Measurements from ENCODE around the gene KLLN. TPM values are rescaled to one million over a fixed set of nuclear protein-coding genes. Genes with fewer than 3 reads are reported as not detected.
A peak's percentile ranks its signal among the peaks of the same experiment; 100 is the strongest.
"Not testable (repeated sequence)": the region's sequence is repeated elsewhere in the genome, so short reads cannot be mapped to it uniquely, and the experiment has no call there.

The KLLN gene, protein sequence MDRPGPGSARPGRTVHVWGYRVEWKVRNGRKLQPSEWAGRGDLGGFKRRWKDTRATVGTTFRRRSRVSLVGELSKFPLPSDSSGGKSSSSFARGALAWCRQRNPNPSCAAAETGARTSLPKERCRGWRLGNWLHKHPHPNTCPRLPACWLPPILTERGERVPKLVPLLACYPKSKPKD
- under 1 TPM; 0.04 to 0.95 (median 0.40) TPM for total RNA-seq

DNA sequence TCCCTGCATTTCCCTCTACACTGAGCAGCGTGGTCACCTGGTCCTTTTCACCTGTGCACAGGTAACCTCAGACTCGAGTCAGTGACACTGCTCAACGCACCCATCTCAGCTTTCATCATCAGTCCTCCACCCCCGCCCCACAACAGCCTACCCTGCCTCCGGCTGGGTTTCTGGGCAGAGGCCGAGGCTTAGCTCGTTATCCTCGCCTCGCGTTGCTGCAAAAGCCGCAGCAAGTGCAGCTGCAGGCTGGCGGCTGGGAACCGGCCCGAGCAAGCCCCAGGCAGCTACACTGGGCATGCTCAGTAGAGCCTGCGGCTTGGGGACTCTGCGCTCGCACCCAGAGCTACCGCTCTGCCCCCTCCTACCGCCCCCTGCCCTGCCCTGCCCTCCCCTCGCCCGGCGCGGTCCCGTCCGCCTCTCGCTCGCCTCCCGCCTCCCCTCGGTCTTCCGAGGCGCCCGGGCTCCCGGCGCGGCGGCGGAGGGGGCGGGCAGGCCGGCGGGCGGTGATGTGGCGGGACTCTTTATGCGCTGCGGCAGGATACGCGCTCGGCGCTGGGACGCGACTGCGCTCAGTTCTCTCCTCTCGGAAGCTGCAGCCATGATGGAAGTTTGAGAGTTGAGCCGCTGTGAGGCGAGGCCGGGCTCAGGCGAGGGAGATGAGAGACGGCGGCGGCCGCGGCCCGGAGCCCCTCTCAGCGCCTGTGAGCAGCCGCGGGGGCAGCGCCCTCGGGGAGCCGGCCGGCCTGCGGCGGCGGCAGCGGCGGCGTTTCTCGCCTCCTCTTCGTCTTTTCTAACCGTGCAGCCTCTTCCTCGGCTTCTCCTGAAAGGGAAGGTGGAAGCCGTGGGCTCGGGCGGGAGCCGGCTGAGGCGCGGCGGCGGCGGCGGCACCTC, at the start of gene KLLN, which contains the start of gene PTEN:
Gene KLLN, minus strand, starts transcription at position 481 of the 891 bp plus-strand sequence. CDS start 1,046 bp downstream, outside the sequence.
Gene PTEN, plus strand, starts transcription at position 573 of the 891 bp plus-strand sequence. CDS start 845 bp downstream, outside the sequence.
- 1% methylated on average over 21 to 62 of the region's 89 CpGs for WGBS, 2 donors
- peak in 1 of 2 donors; percentile 82 for TF ChIP-seq POLR2A (IDR thresholded peaks at IDR 0.05)
- TF ChIP-seq, protein P1, sequence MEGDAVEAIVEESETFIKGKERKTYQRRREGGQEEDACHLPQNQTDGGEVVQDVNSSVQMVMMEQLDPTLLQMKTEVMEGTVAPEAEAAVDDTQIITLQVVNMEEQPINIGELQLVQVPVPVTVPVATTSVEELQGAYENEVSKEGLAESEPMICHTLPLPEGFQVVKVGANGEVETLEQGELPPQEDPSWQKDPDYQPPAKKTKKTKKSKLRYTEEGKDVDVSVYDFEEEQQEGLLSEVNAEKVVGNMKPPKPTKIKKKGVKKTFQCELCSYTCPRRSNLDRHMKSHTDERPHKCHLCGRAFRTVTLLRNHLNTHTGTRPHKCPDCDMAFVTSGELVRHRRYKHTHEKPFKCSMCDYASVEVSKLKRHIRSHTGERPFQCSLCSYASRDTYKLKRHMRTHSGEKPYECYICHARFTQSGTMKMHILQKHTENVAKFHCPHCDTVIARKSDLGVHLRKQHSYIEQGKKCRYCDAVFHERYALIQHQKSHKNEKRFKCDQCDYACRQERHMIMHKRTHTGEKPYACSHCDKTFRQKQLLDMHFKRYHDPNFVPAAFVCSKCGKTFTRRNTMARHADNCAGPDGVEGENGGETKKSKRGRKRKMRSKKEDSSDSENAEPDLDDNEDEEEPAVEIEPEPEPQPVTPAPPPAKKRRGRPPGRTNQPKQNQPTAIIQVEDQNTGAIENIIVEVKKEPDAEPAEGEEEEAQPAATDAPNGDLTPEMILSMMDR (IDR thresholded peaks at IDR 0.05): no peak
- intact Hi-C loops (cut with DNase I; ENCODE audit: low total_unique reads): loop anchor here (10.0 kb wide), 1 partner anchor 522 kb away; no protein-coding TSS in a partner anchor
- peak within 1 kb of the TSS; percentile 97 for H3K4me3 ChIP-seq (ENCODE audit: low read depth, poor library complexity, severe bottlenecking)
- DNase-seq (ENCODE audit: low spot score in 2 of 2): peak; percentile 85 to 97

DNA sequence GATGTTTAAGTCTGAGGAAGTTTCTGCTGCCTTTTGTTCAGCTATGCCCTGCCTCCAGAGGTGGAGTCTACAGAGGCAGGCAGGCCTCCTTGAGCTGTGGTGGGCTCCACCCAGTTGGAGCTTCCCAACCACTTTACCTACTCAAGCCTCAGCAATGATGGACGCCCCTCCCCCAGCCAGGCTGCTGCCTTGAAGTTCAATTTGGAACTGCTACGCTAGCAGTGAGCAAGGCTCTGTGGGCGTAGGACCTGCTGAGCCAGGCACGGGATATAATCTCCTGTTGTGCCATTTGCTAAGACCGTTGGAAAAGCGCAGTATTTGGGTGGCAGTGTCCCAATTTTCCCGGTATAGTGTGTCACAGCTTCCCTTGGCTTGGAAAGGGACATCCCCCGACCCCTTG, 40.1 kb upstream of the KLLN start:
- peak in 1 of 2 donors; percentile 60 for DNase-seq (ENCODE audit: low spot score in 2 of 2)
- H3K4me3 ChIP-seq (ENCODE audit: low read depth, poor library complexity, severe bottlenecking); intact Hi-C loops (cut with DNase I; ENCODE audit: low total_unique reads): not testable (repeated sequence)
- WGBS, 2 donors: 94 to 98% methylated on average over 8 of the region's 8 CpGs

DNA sequence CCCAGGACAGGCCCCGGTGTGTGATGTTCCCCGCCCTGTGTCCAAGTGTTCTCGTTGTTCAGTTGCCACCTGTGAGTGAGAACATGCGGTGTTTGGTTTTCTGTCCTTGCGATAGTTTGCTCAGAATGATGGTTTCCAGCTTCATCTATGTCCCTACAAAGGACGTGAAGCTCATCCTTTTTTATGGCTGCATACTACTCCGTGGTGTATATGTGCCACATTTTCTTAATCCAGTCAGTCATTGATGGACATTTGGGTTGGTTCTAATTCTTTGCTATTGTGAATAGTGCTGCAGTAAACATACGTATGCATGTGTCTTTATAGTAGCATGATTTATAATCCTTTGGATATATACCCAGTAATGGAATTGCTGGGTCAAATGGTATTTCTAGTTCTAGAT, 34.6 kb upstream of the KLLN start:
- 97 to 99% methylated on average over 8 of the region's 8 CpGs for WGBS, 2 donors
- intact Hi-C loops (cut with DNase I; ENCODE audit: low total_unique reads); H3K4me3 ChIP-seq (ENCODE audit: low read depth, poor library complexity, severe bottlenecking); DNase-seq (ENCODE audit: low spot score in 2 of 2): not testable (repeated sequence)

DNA sequence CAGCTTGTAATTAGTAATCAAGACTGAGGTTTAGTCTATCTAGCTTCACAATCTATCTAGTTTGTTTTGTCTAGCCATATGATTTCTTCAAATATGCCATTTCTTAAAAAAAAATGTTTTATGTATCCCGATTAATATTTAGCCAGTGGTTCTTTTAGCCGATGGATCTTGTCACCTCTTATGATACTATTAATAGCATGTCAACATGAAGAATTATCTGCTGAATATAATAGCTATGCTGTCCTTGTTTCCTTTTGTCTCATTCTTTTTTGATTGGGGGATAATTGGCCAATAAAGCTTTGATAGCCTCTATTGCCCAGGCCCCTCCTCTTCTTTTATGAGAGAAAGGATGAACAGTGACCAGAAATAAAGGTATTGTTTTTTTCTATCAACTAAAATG, 32.9 kb upstream of the KLLN start:
- no peak for TF ChIP-seq POLR2A (IDR thresholded peaks at IDR 0.05)
- TF ChIP-seq, protein P1 (IDR thresholded peaks at IDR 0.05): no peak
- intact Hi-C loops (cut with DNase I; ENCODE audit: low total_unique reads): no loop called here
- H3K4me3 ChIP-seq (ENCODE audit: low read depth, poor library complexity, severe bottlenecking): no peak overlapping the region
- 79 to 80% methylated on average over 2 of the region's 2 CpGs for WGBS, 2 donors
- no peak for DNase-seq (ENCODE audit: low spot score in 2 of 2)

DNA sequence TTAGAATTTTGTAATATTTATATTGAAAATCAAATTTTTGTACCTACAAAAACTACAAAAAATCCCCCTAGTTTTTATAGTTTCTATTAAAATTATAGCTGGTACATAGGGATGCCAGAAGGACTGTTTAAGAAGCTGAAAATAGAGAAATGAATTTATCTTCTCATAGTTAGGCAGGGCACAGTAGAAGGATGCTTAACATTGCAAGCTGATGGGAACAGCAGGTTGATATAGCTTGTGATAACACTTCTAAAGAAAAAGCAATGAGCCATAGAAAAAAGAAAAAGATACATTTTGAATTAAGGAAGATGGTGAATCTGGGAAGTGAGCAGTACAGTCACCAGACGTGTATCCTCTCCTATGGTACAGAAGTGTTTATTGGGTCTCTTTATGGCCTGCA, 32.1 kb upstream of the KLLN start:
- intact Hi-C loops (cut with DNase I; ENCODE audit: low total_unique reads): no loop called here
- H3K4me3 ChIP-seq (ENCODE audit: low read depth, poor library complexity, severe bottlenecking): no peak overlapping the region
- no peak for DNase-seq (ENCODE audit: low spot score in 2 of 2)
- no peak for TF ChIP-seq POLR2A (IDR thresholded peaks at IDR 0.05)
- TF ChIP-seq, protein P1 (IDR thresholded peaks at IDR 0.05): no peak
- 60 to 77% methylated on average over 1 of the region's 1 CpG for WGBS, 2 donors

DNA sequence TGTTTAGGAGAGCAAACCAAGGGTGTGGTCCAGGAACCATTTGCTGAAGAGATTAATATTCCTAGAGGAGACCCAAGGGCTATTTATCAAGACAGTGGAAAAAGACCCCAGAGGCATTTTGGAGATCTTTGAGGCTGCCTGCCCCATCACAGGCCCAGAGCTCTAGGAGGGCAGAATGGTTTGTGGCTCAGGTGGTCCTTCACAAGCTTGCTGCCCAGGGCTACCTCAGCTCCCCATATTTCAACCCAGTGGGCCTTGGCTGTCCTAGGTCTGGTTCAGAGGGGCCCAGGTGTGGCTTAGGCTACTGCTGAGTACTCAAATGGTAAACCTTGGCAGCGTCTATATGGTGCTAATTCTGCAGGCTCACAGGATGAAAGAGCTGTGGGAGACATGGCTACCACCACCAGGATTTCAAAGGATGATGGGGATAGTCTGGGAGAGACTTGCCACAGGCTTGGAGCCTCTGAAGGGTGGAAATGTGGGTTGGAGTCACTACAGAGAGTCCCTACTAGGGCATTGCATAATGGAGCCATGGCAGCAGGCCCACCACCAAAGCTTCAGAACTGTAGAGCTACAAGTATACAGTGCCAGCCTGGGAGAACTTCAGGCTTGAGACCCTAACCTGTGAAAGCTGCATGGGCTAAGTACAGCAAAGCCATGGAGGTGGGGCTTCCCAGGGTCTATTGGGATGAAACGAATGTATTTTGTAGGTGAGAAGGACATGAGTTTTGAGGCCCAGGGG, 24.4 kb upstream of the KLLN start:
- H3K4me3 ChIP-seq (ENCODE audit: low read depth, poor library complexity, severe bottlenecking): no peak overlapping the region
- DNase-seq (ENCODE audit: low spot score in 2 of 2): peak in 1 of 2 donors; percentile 57
- 87 to 90% methylated on average over 2 of the region's 2 CpGs for WGBS, 2 donors
- TF ChIP-seq, protein P1 (IDR thresholded peaks at IDR 0.05): no peak
- no peak for TF ChIP-seq POLR2A (IDR thresholded peaks at IDR 0.05)
- intact Hi-C loops (cut with DNase I; ENCODE audit: low total_unique reads): no loop called here
